Neural progenitor cell (in vitro differentiated cells): ENCODE results near the gene PCDHGA4. TPM values are rescaled to one million over a fixed set of nuclear protein-coding genes. Genes with fewer than 3 reads are reported as not detected.

Experiments used
- DNase-seq: peaks from one replicate; pipeline ENCODE4 v3.0.0-alpha.2; 2016; ENCODE audit warnings: low spot score
- H2AFZ ChIP-seq: fragments of 200-600 bp; sonication (generic); replicated peaks from 2 replicates; pipeline ENCODE4 v1.6.1; 2016; ENCODE audit warnings: antibody characterized with exemption
- H3F3A ChIP-seq: fragments of 200-600 bp; sonication (generic); 2 replicates; pipeline ENCODE4 v1.6.1; 2016; ENCODE audit warnings: antibody characterized with exemption, low read depth
- H3K27ac ChIP-seq: fragments of 200-600 bp; sonication (generic); 2 replicates; pipeline ENCODE4 v1.5.1; 2016; ENCODE audit warnings: mild to moderate bottlenecking
- H3K27me3 ChIP-seq: fragments of 200-600 bp; sonication (generic); 2 replicates; pipeline ENCODE4 v1.6.1; 2016; ENCODE audit warnings: mild to moderate bottlenecking, moderate library complexity
- H3K36me3 ChIP-seq: fragments of 200-600 bp; sonication (generic); 2 replicates; pipeline ENCODE4 v1.5.1; 2016
- H3K4me1 ChIP-seq: fragments of 200-600 bp; sonication (generic); 2 replicates; pipeline ENCODE4 v1.6.1; 2016; ENCODE audit warnings: mixed run types
- H3K4me2 ChIP-seq: fragments of 200-600 bp; sonication (generic); 2 replicates; pipeline ENCODE4 v1.6.1; 2016
- H3K4me3 ChIP-seq: fragments of 200-600 bp; sonication (generic); 2 replicates; pipeline ENCODE4 v1.5.1; 2016
- H3K79me2 ChIP-seq: fragments of 200-600 bp; sonication (generic); 2 replicates; pipeline ENCODE4 v1.6.1; 2016; ENCODE audit warnings: low read depth
- H3K9ac ChIP-seq: fragments of 200-600 bp; sonication (generic); 2 replicates; pipeline ENCODE4 v1.6.1; 2016
- H3K9me3 ChIP-seq: fragments of 200-600 bp; sonication (generic); 2 replicates; pipeline ENCODE4 v1.5.1; 2016; ENCODE audit warnings: low read depth
- H4K20me1 ChIP-seq: fragments of 200-600 bp; sonication (generic); 2 replicates; pipeline ENCODE4 v1.6.1; 2016; ENCODE audit warnings: low read depth
- H3K27ac Mint-ChIP-seq: 3 replicates; pipeline ENCODE4 v1.8.0; 2021; ENCODE audit warnings: mixed read lengths
- H3K27me3 Mint-ChIP-seq: 2 replicates; pipeline ENCODE4 v1.8.0; 2022; ENCODE audit warnings: low read depth, mild to moderate bottlenecking, inconsistent platforms, moderate library complexity, mixed read lengths; ENCODE audit not compliant: insufficient read depth
- H3K36me3 Mint-ChIP-seq: 3 replicates; pipeline ENCODE4 v1.8.0; 2021; ENCODE audit warnings: mixed read lengths
- H3K4me1 Mint-ChIP-seq: 3 replicates; pipeline ENCODE4 v1.8.0; 2021; ENCODE audit warnings: mixed read lengths
- H3K4me3 Mint-ChIP-seq: 3 replicates; pipeline ENCODE4 v1.8.0; 2021; ENCODE audit warnings: mild to moderate bottlenecking, moderate library complexity, mixed read lengths
- H3K9me3 Mint-ChIP-seq: 3 replicates; pipeline ENCODE4 v1.8.0; 2020; ENCODE audit warnings: mixed read lengths
- EZH2 ChIP-seq: fragments of 200-600 bp; sonication (generic); IDR thresholded peaks from 2 replicates; pipeline ENCODE4 v1.6.1; 2017; ENCODE audit warnings: antibody characterized with exemption, mild to moderate bottlenecking, moderate library complexity
- EZH2phosphoT487 ChIP-seq: fragments of 200-600 bp; sonication (generic); IDR thresholded peaks from 2 replicates; pipeline ENCODE4 v1.6.1; 2017; ENCODE audit warnings: antibody characterized with exemption
- total RNA-seq: library from RNA; depleted of rRNA; stranded (reverse); fragments of >200 nt; gene quantifications from 2 replicates; pipeline ENCODE4 v1.2.3, GENCODE V29; 2015; ENCODE audit warnings: low replicate concordance
- TF ChIP-seq, protein P1 (sequence below): fragments of 200-600 bp; sonication (generic); IDR thresholded peaks from 2 replicates; pipeline ENCODE4 v1.5.1; 2017; ENCODE audit warnings: antibody characterized with exemption, mild to moderate bottlenecking

PCDHGA4 gene
- total RNA-seq, 1 donor from 2014 or later = 2.4 TPM

DNA sequence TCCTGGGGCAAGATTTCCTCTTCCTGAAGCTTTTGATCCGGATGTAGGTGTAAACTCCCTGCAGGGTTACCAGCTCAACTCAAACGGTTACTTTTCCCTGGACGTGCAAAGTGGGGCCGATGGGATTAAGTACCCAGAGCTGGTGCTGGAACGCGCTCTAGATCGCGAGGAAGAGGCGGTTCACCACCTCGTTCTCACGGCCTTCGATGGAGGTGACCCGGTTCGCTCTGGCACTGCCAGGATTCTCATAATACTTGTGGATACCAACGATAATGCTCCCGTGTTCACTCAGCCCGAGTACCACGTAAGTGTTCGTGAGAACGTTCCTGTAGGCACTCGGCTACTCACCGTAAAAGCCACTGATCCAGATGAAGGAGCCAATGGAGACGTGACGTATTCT, 820 bp downstream of the PCDHGA4 start:
- Histone ChIP-seq H3K79me2 (no peaks in the 10 kb centered on the region), H3K4me2 (no peak overlapping the region), H3K4me3 (no peak overlapping the region), H3K9ac (no peak overlapping the region), H2AFZ (no peak overlapping the region), H3K4me1 (no peaks in the 10 kb centered on the region), H3K9me3 (peaks cover 16% of the 10 kb centered on the region), H4K20me1 (no peaks in the 10 kb centered on the region), H3K27me3 (no peaks in the 10 kb centered on the region), H3K36me3 (no peaks in the 10 kb centered on the region), H3F3A (no peaks in the 10 kb centered on the region), H3K27ac (no peak overlapping the region)
- H3K4me3 Mint-ChIP-seq = no peak overlapping the region
- peaks cover 2% of the 10 kb centered on the region for H3K27me3 Mint-ChIP-seq
- no peak for TF ChIP-seq EZH2phosphoT487
- no peak for TF ChIP-seq EZH2
- TF ChIP-seq, protein P1, sequence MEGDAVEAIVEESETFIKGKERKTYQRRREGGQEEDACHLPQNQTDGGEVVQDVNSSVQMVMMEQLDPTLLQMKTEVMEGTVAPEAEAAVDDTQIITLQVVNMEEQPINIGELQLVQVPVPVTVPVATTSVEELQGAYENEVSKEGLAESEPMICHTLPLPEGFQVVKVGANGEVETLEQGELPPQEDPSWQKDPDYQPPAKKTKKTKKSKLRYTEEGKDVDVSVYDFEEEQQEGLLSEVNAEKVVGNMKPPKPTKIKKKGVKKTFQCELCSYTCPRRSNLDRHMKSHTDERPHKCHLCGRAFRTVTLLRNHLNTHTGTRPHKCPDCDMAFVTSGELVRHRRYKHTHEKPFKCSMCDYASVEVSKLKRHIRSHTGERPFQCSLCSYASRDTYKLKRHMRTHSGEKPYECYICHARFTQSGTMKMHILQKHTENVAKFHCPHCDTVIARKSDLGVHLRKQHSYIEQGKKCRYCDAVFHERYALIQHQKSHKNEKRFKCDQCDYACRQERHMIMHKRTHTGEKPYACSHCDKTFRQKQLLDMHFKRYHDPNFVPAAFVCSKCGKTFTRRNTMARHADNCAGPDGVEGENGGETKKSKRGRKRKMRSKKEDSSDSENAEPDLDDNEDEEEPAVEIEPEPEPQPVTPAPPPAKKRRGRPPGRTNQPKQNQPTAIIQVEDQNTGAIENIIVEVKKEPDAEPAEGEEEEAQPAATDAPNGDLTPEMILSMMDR = no peak
- H3K27ac Mint-ChIP-seq = no peak overlapping the region
- peaks cover 7% of the 10 kb centered on the region for H3K36me3 Mint-ChIP-seq
- H3K4me1 Mint-ChIP-seq = no peaks in the 10 kb centered on the region
- peaks cover 60% of the 10 kb centered on the region for H3K9me3 Mint-ChIP-seq
- DNase-seq = no peak

DNA sequence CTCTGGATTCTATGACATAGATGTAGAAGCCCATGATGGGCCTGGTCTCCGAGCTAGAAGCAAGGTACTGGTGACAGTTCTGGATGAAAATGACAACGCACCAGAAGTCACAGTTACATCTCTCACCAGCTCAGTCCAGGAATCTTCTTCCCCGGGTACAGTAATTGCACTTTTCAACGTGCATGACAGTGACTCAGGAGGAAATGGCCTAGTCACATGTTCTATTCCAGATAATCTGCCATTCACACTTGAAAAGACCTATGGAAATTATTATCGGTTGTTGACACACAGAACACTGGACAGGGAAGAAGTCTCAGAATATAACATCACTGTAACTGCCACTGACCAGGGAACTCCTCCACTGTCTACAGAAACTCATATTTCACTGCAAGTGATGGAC, 1.3 kb downstream of the PCDHGA4 start:
- Histone ChIP-seq H3K4me1 (no peaks in the 10 kb centered on the region), H3K36me3 (no peaks in the 10 kb centered on the region), H3K9ac (no peak overlapping the region), H3K4me2 (no peak overlapping the region), H3F3A (no peaks in the 10 kb centered on the region), H3K27ac (no peak overlapping the region), H4K20me1 (no peaks in the 10 kb centered on the region), H3K27me3 (no peaks in the 10 kb centered on the region), H3K9me3 (peaks cover 17% of the 10 kb centered on the region), H3K4me3 (no peak overlapping the region), H2AFZ (no peak overlapping the region), H3K79me2 (no peaks in the 10 kb centered on the region)
- Mint-ChIP-seq H3K9me3 (peaks cover 60% of the 10 kb centered on the region), H3K4me3 (no peak overlapping the region), H3K27ac (no peak overlapping the region), H3K27me3 (peaks cover 2% of the 10 kb centered on the region), H3K4me1 (no peaks in the 10 kb centered on the region), H3K36me3 (peaks cover 7% of the 10 kb centered on the region)
- DNase-seq = no peak
- no peak for TF ChIP-seq EZH2phosphoT487
- TF ChIP-seq, protein P1 = no peak
- TF ChIP-seq EZH2 = no peak

DNA sequence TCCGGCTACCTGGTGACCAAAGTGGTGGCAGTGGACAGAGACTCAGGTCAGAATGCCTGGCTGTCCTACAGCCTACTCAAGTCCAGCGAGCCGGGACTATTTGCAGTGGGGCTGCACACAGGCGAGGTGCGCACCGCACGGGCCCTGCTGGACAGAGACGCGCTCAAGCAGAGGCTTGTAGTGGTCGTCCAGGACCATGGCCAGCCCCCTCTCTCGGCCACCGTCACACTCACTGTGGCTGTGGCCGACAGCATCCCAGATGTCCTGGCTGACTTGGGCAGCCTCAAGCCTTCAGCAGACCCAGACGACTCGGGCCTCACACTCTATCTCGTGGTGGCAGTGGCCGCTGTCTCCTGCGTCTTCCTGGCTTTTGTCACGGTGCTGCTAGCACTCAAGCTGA, 2.1 kb downstream of the PCDHGA4 start:
- H3K36me3 ChIP-seq = no peaks in the 10 kb centered on the region
- H3K79me2 ChIP-seq = no peaks in the 10 kb centered on the region
- no peak overlapping the region for H3K27ac ChIP-seq
- TF ChIP-seq EZH2 (no peak), EZH2phosphoT487 (no peak)
- TF ChIP-seq, protein P1 = no peak
- H4K20me1 ChIP-seq = no peaks in the 10 kb centered on the region
- Mint-ChIP-seq H3K9me3 (peaks cover 61% of the 10 kb centered on the region), H3K36me3 (peaks cover 7% of the 10 kb centered on the region), H3K27me3 (peaks cover 2% of the 10 kb centered on the region), H3K4me1 (no peaks in the 10 kb centered on the region), H3K4me3 (no peak overlapping the region), H3K27ac (no peak overlapping the region)
- H3K4me1 ChIP-seq = no peaks in the 10 kb centered on the region
- H3K4me2 ChIP-seq = no peak overlapping the region
- no peak overlapping the region for H3K9ac ChIP-seq
- H3K4me3 ChIP-seq = no peak overlapping the region
- no peak for DNase-seq
- H3K9me3 ChIP-seq = peaks cover 13% of the 10 kb centered on the region
- no peaks in the 10 kb centered on the region for H3K27me3 ChIP-seq
- no peak overlapping the region for H2AFZ ChIP-seq
- no peaks in the 10 kb centered on the region for H3F3A ChIP-seq
